Upper lobe of right lung (tissue), 1 donor: ENCODE measurements around the gene RBM23. TPM values are rescaled to one million over a fixed set of nuclear protein-coding genes. Genes with fewer than 3 reads are reported as not detected.
"Not testable (repeated sequence)": the region's sequence is repeated elsewhere in the genome, so short reads cannot be mapped to it uniquely, and the experiment has no call there.

Source experiments
- ATAC-seq: fragments of 200-7000 bp; cut with Tn5 transposase; one replicate; pipeline ENCODE4 v1.9.1; 2020; ENCODE audit warnings: mild to moderate bottlenecking, moderate library complexity
- DNase-seq: peaks from one replicate; pipeline ENCODE4 v3.0.0-alpha.2; 2020
- H3K27ac ChIP-seq: fragments of 200-600 bp; one replicate; pipeline ENCODE4 v1.8.0; 2022
- H3K27me3 ChIP-seq: fragments of 200-600 bp; one replicate; pipeline ENCODE4 v1.8.0; 2022; ENCODE audit warnings: mild to moderate bottlenecking
- H3K36me3 ChIP-seq: fragments of 200-600 bp; one replicate; pipeline ENCODE4 v1.8.0; 2022
- H3K4me1 ChIP-seq: fragments of 200-600 bp; one replicate; pipeline ENCODE4 v1.8.0; 2022
- H3K4me3 ChIP-seq: fragments of 200-600 bp; one replicate; pipeline ENCODE4 v1.8.0; 2022; ENCODE audit warnings: mild to moderate bottlenecking
- H3K9me3 ChIP-seq: fragments of 200-600 bp; one replicate; pipeline ENCODE4 v1.8.0; 2022
- CTCF ChIP-seq: fragments of 200-600 bp; IDR thresholded peaks from one replicate; pipeline ENCODE4 v1.8.0; 2022; ENCODE audit warnings: antibody characterized with exemption
- intact Hi-C: fragments of 100-400 bp; cut with DNase I; formaldehyde crosslinking; loops from one replicate; pipeline ENCODE4 v1.11.0; 2022
- long read RNA-seq: library from polyadenylated mRNA; unstranded; transcript quantifications from one replicate; pipeline ENCODE4 v2.0.0, GENCODE V29; 2021
- total RNA-seq: library from RNA; stranded (reverse); fragmentation: NEBNext Ultra II Directional; extraction: Animal tissue kit (Norgen Biotek cat#: 25700); gene quantifications from one replicate; pipeline ENCODE4 v1.2.1, GENCODE V29; 2021
- donor health status: DM: no; HTN: yes; CAD: no; lungs with severe emphysema.

RBM23 gene
- total RNA-seq = 83.5 TPM
- long read RNA-seq, full-length matches to known transcripts = 45 of 74 reads
- long read RNA-seq, partial matches to known transcripts = 11 of 74 reads
- long read RNA-seq, other reads (novel, unspliced or antisense) = 18 of 74 reads

GRCh38 chr14:22918804-22919600, at the start of gene RBM23:
Gene RBM23, minus strand, starts transcription at chr14:22919149.
- intact Hi-C loops = no loop called here

GRCh38 chr14:22966783-22967269, 47.9 kb upstream of the RBM23 start:
- intact Hi-C loops = no loop called here
- Histone ChIP-seq H3K4me3 (no peak overlapping the region), H3K27ac (no peak overlapping the region), H3K36me3 (peaks cover 10% of the 10 kb centered on the region), H3K27me3 (no peaks in the 10 kb centered on the region), H3K4me1 (no peaks in the 10 kb centered on the region), H3K9me3 (no peaks in the 10 kb centered on the region)
- DNase-seq (no peak), ATAC-seq (no peak)
- no peak for TF ChIP-seq CTCF

More at GRCh38 chr14:22918804-22919600, at the start of gene RBM23:
- H3K9me3 ChIP-seq = no peaks in the 10 kb centered on the region
- no peak for TF ChIP-seq CTCF
- peak; percentile 100 for DNase-seq
- peak within 1 kb of the TSS; percentile 87 for H3K4me3 ChIP-seq
- H3K27ac ChIP-seq = peak within 1 kb of the TSS; percentile 97
- peaks cover 29% of the 10 kb centered on the region for H3K4me1 ChIP-seq
- ATAC-seq = peak; percentile 95
- H3K36me3 ChIP-seq = peaks cover 37% of the 10 kb centered on the region
- H3K27me3 ChIP-seq = no peaks in the 10 kb centered on the region

- not testable (repeated sequence) for DNase-seq
These were observed 47.2 kb upstream of the RBM23 start for GRCh38 chr14:22965916-22966782.

GRCh38 chr14:22962061-22962676, 43.2 kb upstream of the RBM23 start:
- no peaks in the 10 kb centered on the region for H3K36me3 ChIP-seq
- no peak for ATAC-seq
- H3K4me3 ChIP-seq = no peak overlapping the region
- no peaks in the 10 kb centered on the region for H3K27me3 ChIP-seq
- no peak for DNase-seq
- H3K9me3 ChIP-seq = no peaks in the 10 kb centered on the region
- intact Hi-C loops = no loop called here
- no peak overlapping the region for H3K27ac ChIP-seq
- no peaks in the 10 kb centered on the region for H3K4me1 ChIP-seq
- no peak for TF ChIP-seq CTCF

More at GRCh38 chr14:22965916-22966782, 47.2 kb upstream of the RBM23 start:
- H3K4me3 ChIP-seq, H3K4me1 ChIP-seq, H3K27me3 ChIP-seq, ATAC-seq, H3K27ac ChIP-seq, H3K9me3 ChIP-seq, intact Hi-C loops: not testable (repeated sequence)
- H3K36me3 ChIP-seq = peaks cover 10% of the 10 kb centered on the region

GRCh38 chr14:22955702-22956569, 37.0 kb upstream of the RBM23 start:
- Histone ChIP-seq H3K27me3 (no peaks in the 10 kb centered on the region), H3K4me1 (no peaks in the 10 kb centered on the region), H3K9me3 (no peaks in the 10 kb centered on the region), H3K4me3 (peak overlapping the region; percentile 69), H3K27ac (peak overlapping the region; percentile 94), H3K36me3 (peaks cover 14% of the 10 kb centered on the region)
- no peak for ATAC-seq
- intact Hi-C loops = no loop called here
- DNase-seq = no peak
- TF ChIP-seq CTCF = no peak
